B cell (primary cell): ENCODE results near the gene ZFP36L1. TPM values are rescaled to one million over a fixed set of nuclear protein-coding genes. Genes with fewer than 3 reads are reported as not detected.

Experiments
- ATAC-seq: fragments of 200-7000 bp; cut with Tn5 transposase; one replicate; pipeline ENCODE4 v1.10.0; 2021; ENCODE audit warnings: low read depth, mild to moderate bottlenecking, moderate number of reproducible peaks, moderate library complexity
- CTCF ChIA-PET: fragments of 350-600 bp; sonication (Branson Sonifier 250); formaldehyde crosslinking; loops from one replicate; lab custom pipeline; 2021; ENCODE audit warnings: antibody characterized with exemption, inconsistent platforms; lab: Charles Lee
- POLR2A ChIA-PET: fragments of 350-600 bp; sonication (Branson Sonifier 250); formaldehyde crosslinking; loops from one replicate; lab custom pipeline; 2021; ENCODE audit warnings: antibody characterized with exemption; lab: Charles Lee
- DNase-seq: peaks from one replicate; pipeline ENCODE4 v3.0.0; 2013
- H2AFZ ChIP-seq: 2 replicates; pipeline ENCODE4 v1.6.1; 2012; ENCODE audit warnings: mild to moderate bottlenecking, low read depth, low read length; ENCODE audit not compliant: insufficient read depth, poor library complexity, severe bottlenecking
- H3K27ac ChIP-seq, 2 donors: 1 replicate in 1 of 2; 2 replicates in 1 of 2; pipeline ENCODE4 v1.5.1; 2012 to 2013; ENCODE audit warnings: low read length in 2 of 2, mild to moderate bottlenecking in 2 of 2, moderate library complexity in 1 of 2
- H3K27me3 ChIP-seq, 4 experiments: fragments of 200-600 bp in 1 of 4; sonication (generic) in 1 of 4; replicated peaks in 1 of 4; 1 replicate in 2 of 4; 2 replicates in 2 of 4; pipeline versions ENCODE4 v1.6.1 to v1.7.0; 2013 to 2016; ENCODE audit warnings: low read length in 3 of 4, mild to moderate bottlenecking in 2 of 4, mixed read lengths in 1 of 4, moderate library complexity in 1 of 4; ENCODE audit not compliant: insufficient read depth in 4 of 4, control insufficient read depth in 3 of 4; ENCODE audit errors: control extremely low read depth in 1 of 4
- H3K36me3 ChIP-seq, 2 experiments: replicated peaks in 1 of 2; 1 replicate in 1 of 2; 2 replicates in 1 of 2; pipeline versions ENCODE4 v1.6.1 to v1.7.1; 2013; ENCODE audit warnings: low read length in 1 of 2; ENCODE audit not compliant: insufficient read depth in 2 of 2, control insufficient read depth in 1 of 2; ENCODE audit errors: control extremely low read depth in 1 of 2, extremely low read depth in 1 of 2
- H3K4me1 ChIP-seq, 2 donors: fragments of 200-600 bp in 1 of 2; sonication (generic) in 1 of 2; 1 replicate in 1 of 2; 2 replicates in 1 of 2; pipeline versions ENCODE4 v1.5.1 to v1.6.1; 2013 to 2017; ENCODE audit warnings: low read length in 2 of 2; ENCODE audit not compliant: control insufficient read depth in 2 of 2, insufficient read depth in 2 of 2
- H3K4me2 ChIP-seq: replicated peaks from 2 replicates; pipeline ENCODE3; 2012; ENCODE audit warnings: mild to moderate bottlenecking, low read depth, low read length; ENCODE audit not compliant: poor library complexity, severe bottlenecking
- H3K4me3 ChIP-seq, 5 experiments: fragments of 200-600 bp in 1 of 5; sonication (generic) in 1 of 5; 1 replicate in 3 of 5; 2 replicates in 2 of 5; pipeline versions ENCODE4 v1.5.1 to v1.7.0; 2011 to 2016; ENCODE audit warnings: low read length in 4 of 5, mild to moderate bottlenecking in 4 of 5, low read depth in 2 of 5, control low read depth in 1 of 5, moderate library complexity in 1 of 5; ENCODE audit not compliant: insufficient read depth in 1 of 5; ENCODE audit errors: control extremely low read depth in 1 of 5, extremely low read depth in 1 of 5
- H3K79me2 ChIP-seq: fragments of 200-600 bp; sonication (generic); one replicate; pipeline ENCODE4 v1.6.0; 2016; ENCODE audit warnings: low read length; ENCODE audit not compliant: control insufficient read depth, insufficient read depth
- H3K9ac ChIP-seq: fragments of 200-600 bp; sonication (generic); 2 replicates; pipeline ENCODE4 v1.6.1; 2017; ENCODE audit warnings: mild to moderate bottlenecking, low read length, moderate library complexity
- H3K9me3 ChIP-seq, 3 donors: one replicate each; pipeline versions ENCODE4 v1.6.1 to v1.7.1; 2013; ENCODE audit warnings: low read length in 2 of 3; ENCODE audit not compliant: control insufficient read depth in 2 of 3, insufficient read depth in 1 of 3; ENCODE audit errors: control extremely low read depth in 1 of 3
- H4K20me1 ChIP-seq: 2 replicates; pipeline ENCODE4 v1.6.0; 2012; ENCODE audit warnings: mild to moderate bottlenecking, low read length; ENCODE audit not compliant: insufficient read depth, control insufficient read depth, poor library complexity, severe bottlenecking
- H3K27ac Mint-ChIP-seq: one replicate; pipeline ENCODE4 v1.8.0; 2021; ENCODE audit warnings: mixed read lengths
- H3K27me3 Mint-ChIP-seq: one replicate; pipeline ENCODE4 v1.8.0; 2021; ENCODE audit warnings: mixed read lengths
- H3K4me1 Mint-ChIP-seq: one replicate; pipeline ENCODE4 v1.8.0; 2021; ENCODE audit warnings: mixed read lengths
- H3K4me3 Mint-ChIP-seq: one replicate; pipeline ENCODE4 v1.8.0; 2021; ENCODE audit warnings: mixed read lengths
- H3K9me3 Mint-ChIP-seq: one replicate; pipeline ENCODE4 v1.8.0; 2022; ENCODE audit warnings: mixed read lengths; ENCODE audit not compliant: insufficient read depth
- EZH2 ChIP-seq: IDR thresholded peaks from 2 replicates; pipeline ENCODE4 v1.6.1; 2012; ENCODE audit warnings: borderline replicate concordance, low read depth, mild to moderate bottlenecking, moderate library complexity, low read length; ENCODE audit not compliant: insufficient read depth, poor library complexity, severe bottlenecking
- WGBS: methylation state at CpG from one replicate; pipeline ENCODE4 v1.1.5; 2013; ENCODE audit warnings: missing lambda C conversion rate; ENCODE audit not compliant: insufficient coverage; 5-methylcytosine and 5-hydroxymethylcytosine counted together
- intact Hi-C: fragments of 100-400 bp; cut with micrococcal nuclease; formaldehyde crosslinking; loops from one replicate; pipeline ENCODE4 v1.10.0; 2022
- polyA plus RNA-seq: library from polyadenylated mRNA; depleted of rRNA; stranded (reverse); fragments of >200 nt; gene quantifications from 2 replicates; pipeline ENCODE4 v1.2.3, GENCODE V29; 2012
- total RNA-seq, 2 donors: library from RNA; stranded (reverse); fragments of 120-200 nt in 1 of 2; gene quantifications; 1 replicate in 1 of 2; 2 replicates in 1 of 2; pipeline versions ENCODE4 v1.2.3 to v1.2.4, GENCODE V29; 2013 to 2022
- TF ChIP-seq, protein P1 (sequence below): fragments of 200-600 bp; IDR thresholded peaks from one replicate; pipeline ENCODE4 v1.8.0; 2022; ENCODE audit warnings: antibody characterized with exemption, mild to moderate bottlenecking

The ZFP36L1 gene
- total and polyA plus RNA-seq, 2 donors (not counting 1 experiment from before 2014, with no cell fraction given): 572 to 983 TPM

GRCh38 chr14:68795597-68796417 lies 2.9 kb upstream of the ZFP36L1 start:
- peaks cover 1 to 4% (median 4%) of the 10 kb centered on the region in 3 donors for H3K9me3 ChIP-seq
- peaks cover 45% of the 10 kb centered on the region for H3K79me2 ChIP-seq
- peaks cover 36% of the 10 kb centered on the region for H3K4me1 Mint-ChIP-seq
- H3K9me3 Mint-ChIP-seq: no peaks in the 10 kb centered on the region
- peaks cover 0 to 14% of the 10 kb centered on the region in 2 experiments for H3K36me3 ChIP-seq
- ATAC-seq: peak; percentile 39
- under 1% methylated on average over 67 of the region's 70 CpGs for WGBS
- peak overlapping the region; percentile 95 for H3K4me2 ChIP-seq
- H3K27me3 Mint-ChIP-seq: no peaks in the 10 kb centered on the region
- CTCF ChIA-PET: interaction anchor here (0.6 to 5.5 kb wide), 12 partner anchors 10 to 851 kb away, joined by 3 to 110 read pairs (median 4); no protein-coding TSS in a partner anchor
- POLR2A ChIA-PET: interaction anchor here (0.6 to 5.0 kb wide), 21 partner anchors 8 to 852 kb away, joined by 3 to 194 read pairs (median 5); no protein-coding TSS in a partner anchor
- no peak for TF ChIP-seq EZH2
- TF ChIP-seq, protein P1, sequence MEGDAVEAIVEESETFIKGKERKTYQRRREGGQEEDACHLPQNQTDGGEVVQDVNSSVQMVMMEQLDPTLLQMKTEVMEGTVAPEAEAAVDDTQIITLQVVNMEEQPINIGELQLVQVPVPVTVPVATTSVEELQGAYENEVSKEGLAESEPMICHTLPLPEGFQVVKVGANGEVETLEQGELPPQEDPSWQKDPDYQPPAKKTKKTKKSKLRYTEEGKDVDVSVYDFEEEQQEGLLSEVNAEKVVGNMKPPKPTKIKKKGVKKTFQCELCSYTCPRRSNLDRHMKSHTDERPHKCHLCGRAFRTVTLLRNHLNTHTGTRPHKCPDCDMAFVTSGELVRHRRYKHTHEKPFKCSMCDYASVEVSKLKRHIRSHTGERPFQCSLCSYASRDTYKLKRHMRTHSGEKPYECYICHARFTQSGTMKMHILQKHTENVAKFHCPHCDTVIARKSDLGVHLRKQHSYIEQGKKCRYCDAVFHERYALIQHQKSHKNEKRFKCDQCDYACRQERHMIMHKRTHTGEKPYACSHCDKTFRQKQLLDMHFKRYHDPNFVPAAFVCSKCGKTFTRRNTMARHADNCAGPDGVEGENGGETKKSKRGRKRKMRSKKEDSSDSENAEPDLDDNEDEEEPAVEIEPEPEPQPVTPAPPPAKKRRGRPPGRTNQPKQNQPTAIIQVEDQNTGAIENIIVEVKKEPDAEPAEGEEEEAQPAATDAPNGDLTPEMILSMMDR: peak; percentile 62
- H3K27me3 ChIP-seq: no peaks in the 10 kb centered on the region
- peaks cover 30 to 38% of the 10 kb centered on the region in 2 donors for H3K4me1 ChIP-seq
- peak overlapping the region; percentile 100 for H3K9ac ChIP-seq
- intact Hi-C loops: loop anchor here (1.0 to 5.0 kb wide), 3 partner anchors 10 to 971 kb away; partner anchors contain the start of gene SRSF5
- H3K4me3 Mint-ChIP-seq: peak overlapping the region; percentile 97
- H2AFZ ChIP-seq: peak overlapping the region; percentile 49
- H3K4me3 ChIP-seq: peak overlapping the region; percentile 59 to 100 (median 94)
- H3K27ac ChIP-seq: peak overlapping the region; percentile 100
- DNase-seq: peak; percentile 96
- peaks cover 21% of the 10 kb centered on the region for H4K20me1 ChIP-seq
- peak overlapping the region; percentile 100 for H3K27ac Mint-ChIP-seq
